Mesothelial cell of epicardium (in vitro differentiated cells): ENCODE data around the gene CDH4. TPM values are rescaled to one million over a fixed set of nuclear protein-coding genes. Genes with fewer than 3 reads are reported as not detected.
"Not testable (repeated sequence)": the region's sequence is repeated elsewhere in the genome, so short reads cannot be mapped to it uniquely, and the experiment has no call there.

Source experiments
- DNase-seq, 2 experiments: peaks; one replicate each; pipeline ENCODE4 v3.0.0; 2021; ENCODE audit warnings: low spot score in 2 of 2; ENCODE audit not compliant: unreplicated experiment in 2 of 2
- H3K27ac Mint-ChIP-seq: 2 replicates; pipeline ENCODE4 v1.8.0; 2021; ENCODE audit warnings: mixed read lengths
- H3K27me3 Mint-ChIP-seq: 2 replicates; pipeline ENCODE4 v1.8.0; 2021; ENCODE audit warnings: low read depth, mixed read lengths
- H3K36me3 Mint-ChIP-seq: 2 replicates; pipeline ENCODE4 v1.8.0; 2021; ENCODE audit warnings: mixed read lengths
- H3K4me1 Mint-ChIP-seq: 2 replicates; pipeline ENCODE4 v1.8.0; 2021; ENCODE audit warnings: mixed read lengths
- H3K4me3 Mint-ChIP-seq: 2 replicates; pipeline ENCODE4 v1.8.0; 2021; ENCODE audit warnings: mild to moderate bottlenecking, moderate library complexity, mixed read lengths
- H3K9me3 Mint-ChIP-seq: 2 replicates; pipeline ENCODE4 v1.8.0; 2021; ENCODE audit warnings: mixed read lengths
- CTCF ChIP-seq: fragments of 200-600 bp; sonication (generic); IDR thresholded peaks from one replicate; pipeline ENCODE4 v1.5.0; 2021; ENCODE audit warnings: antibody characterized with exemption; ENCODE audit not compliant: unreplicated experiment
- total RNA-seq: library from RNA; stranded (reverse); gene quantifications from 3 replicates; pipeline ENCODE4 v1.2.1, GENCODE V29; 2021

CDH4 gene
- total RNA-seq, 1 donor from 2014 or later: 1.1 TPM

- H3K4me1 Mint-ChIP-seq: no peaks in the 10 kb centered on the region
- TF ChIP-seq CTCF: no peak
- H3K27ac Mint-ChIP-seq: no peak overlapping the region
- no peak overlapping the region for H3K4me3 Mint-ChIP-seq
- H3K36me3 Mint-ChIP-seq: peaks cover 28% of the 10 kb centered on the region
- H3K27me3 Mint-ChIP-seq: peaks cover 2% of the 10 kb centered on the region
- no peak for DNase-seq
- peaks cover 10% of the 10 kb centered on the region for H3K9me3 Mint-ChIP-seq
Measured at GRCh38 chr20:61970357-61970756, 718.3 kb downstream of the CDH4 start.

GRCh38 chr20:61971595-61971994 lies 719.5 kb downstream of the CDH4 start:
- Mint-ChIP-seq H3K9me3 (peaks cover 10% of the 10 kb centered on the region), H3K36me3 (peaks cover 30% of the 10 kb centered on the region)
- DNase-seq, H3K4me1 Mint-ChIP-seq, H3K4me3 Mint-ChIP-seq, H3K27me3 Mint-ChIP-seq, H3K27ac Mint-ChIP-seq: not testable (repeated sequence)

GRCh38 chr20:61972636-61973508 lies 720.8 kb downstream of the CDH4 start:
- no peaks in the 10 kb centered on the region for H3K4me1 Mint-ChIP-seq
- TF ChIP-seq CTCF: no peak
- peaks cover 10% of the 10 kb centered on the region for H3K9me3 Mint-ChIP-seq
- no peak overlapping the region for H3K4me3 Mint-ChIP-seq
- H3K27me3 Mint-ChIP-seq: no peaks in the 10 kb centered on the region
- no peak for DNase-seq
- H3K36me3 Mint-ChIP-seq: peaks cover 30% of the 10 kb centered on the region
- H3K27ac Mint-ChIP-seq: no peak overlapping the region

GRCh38 chr20:61973515-61974356 lies 721.7 kb downstream of the CDH4 start:
- Mint-ChIP-seq H3K4me3 (no peak overlapping the region), H3K27ac (no peak overlapping the region), H3K4me1 (no peaks in the 10 kb centered on the region), H3K27me3 (no peaks in the 10 kb centered on the region), H3K36me3 (peaks cover 30% of the 10 kb centered on the region), H3K9me3 (peaks cover 10% of the 10 kb centered on the region)
- DNase-seq: no peak
- no peak for TF ChIP-seq CTCF

GRCh38 chr20:61974357-61974665 lies 722.2 kb downstream of the CDH4 start:
- no peaks in the 10 kb centered on the region for H3K4me1 Mint-ChIP-seq
- peaks cover 10% of the 10 kb centered on the region for H3K9me3 Mint-ChIP-seq
- peaks cover 30% of the 10 kb centered on the region for H3K36me3 Mint-ChIP-seq
- no peak overlapping the region for H3K4me3 Mint-ChIP-seq
- H3K27ac Mint-ChIP-seq: no peak overlapping the region
- no peaks in the 10 kb centered on the region for H3K27me3 Mint-ChIP-seq
- TF ChIP-seq CTCF: no peak
- no peak for DNase-seq
